GM18868 (cell line): ENCODE measurements around the gene KIR3DL1.
"Not testable (repeated sequence)": the region's sequence is repeated elsewhere in the genome, so short reads cannot be mapped to it uniquely, and the experiment has no call there.

Experiments
- ATAC-seq: cut with Tn5 transposase; IDR thresholded peaks from one replicate; pipeline ENCODE4 v1.9.1; 2021; ENCODE audit warnings: mild to moderate bottlenecking, moderate library complexity; ENCODE audit not compliant: unreplicated experiment

KIR3DL1 gene

GRCh38 chr19:54816251-54816650, at the start of gene KIR3DL1:
Gene KIR3DL1 (plus strand): TSS chr19:54816468.
- ATAC-seq = not testable (repeated sequence)

GRCh38 chr19:54769646-54770045, 46.6 kb upstream of the KIR3DL1 start, which contains the start of gene KIR2DL1:
Gene KIR2DL1 (plus strand): TSS chr19:54769793. CDS start chr19:54769851, 58 bp downstream.
- ATAC-seq = not testable (repeated sequence)

- ATAC-seq = not testable (repeated sequence)
Observed at GRCh38 chr19:54770511-54770910, 45.8 kb upstream of the KIR3DL1 start.

GRCh38 chr19:54771018-54771960, 45.0 kb upstream of the KIR3DL1 start:
- ATAC-seq = not testable (repeated sequence)

GRCh38 chr19:54772666-54773065, 43.6 kb upstream of the KIR3DL1 start:
- not testable (repeated sequence) for ATAC-seq

- not testable (repeated sequence) for ATAC-seq
Observed at GRCh38 chr19:54775095-54775815, 41.0 kb upstream of the KIR3DL1 start.

GRCh38 chr19:54775830-54776229, 40.4 kb upstream of the KIR3DL1 start:
- ATAC-seq = not testable (repeated sequence)

GRCh38 chr19:54777851-54778250, 38.4 kb upstream of the KIR3DL1 start:
- not testable (repeated sequence) for ATAC-seq

GRCh38 chr19:54778896-54779295, 37.4 kb upstream of the KIR3DL1 start:
- not testable (repeated sequence) for ATAC-seq

GRCh38 chr19:54782916-54783315, 33.4 kb upstream of the KIR3DL1 start:
- not testable (repeated sequence) for ATAC-seq

GRCh38 chr19:54786091-54786723, 30.1 kb upstream of the KIR3DL1 start:
- not testable (repeated sequence) for ATAC-seq

GRCh38 chr19:54788154-54788553, 28.1 kb upstream of the KIR3DL1 start:
- not testable (repeated sequence) for ATAC-seq

GRCh38 chr19:54790711-54791110, 25.6 kb upstream of the KIR3DL1 start:
- no peak for ATAC-seq

GRCh38 chr19:54791476-54791875, 24.8 kb upstream of the KIR3DL1 start:
- no peak for ATAC-seq

GRCh38 chr19:54792814-54793213, 23.5 kb upstream of the KIR3DL1 start:
- ATAC-seq = no peak

- no peak for ATAC-seq
Observed at GRCh38 chr19:54795758-54796157, 20.5 kb upstream of the KIR3DL1 start.

GRCh38 chr19:54803410-54803809, 12.9 kb upstream of the KIR3DL1 start, which contains the start of gene KIR2DL4:
Gene KIR2DL4 (plus strand): TSS chr19:54803610. CDS start chr19:54803652, 42 bp downstream.
- ATAC-seq = no peak

GRCh38 chr19:54804101-54804500, 12.2 kb upstream of the KIR3DL1 start:
- ATAC-seq = no peak

- ATAC-seq = no peak
Observed at GRCh38 chr19:54804571-54804970, 11.7 kb upstream of the KIR3DL1 start.

- no peak for ATAC-seq
Observed at GRCh38 chr19:54805665-54806515, 10.4 kb upstream of the KIR3DL1 start.
